Activated CD8-positive, alpha-beta T cell treated with anti-CD3 and anti-CD28 coated beads for 36 hours (primary cell): ENCODE results near the gene MYO9A. TPM values are rescaled to one million over a fixed set of nuclear protein-coding genes. Genes with fewer than 3 reads are reported as not detected.
"Not testable (repeated sequence)": the region's sequence is repeated elsewhere in the genome, so short reads cannot be mapped to it uniquely, and the experiment has no call there.

Experiments used
- ATAC-seq: fragments of 200-7000 bp; cut with Tn5 transposase; one replicate; pipeline ENCODE4 v1.10.0; 2021; ENCODE audit warnings: mild to moderate bottlenecking, moderate library complexity
- CTCF ChIA-PET: fragments of 350-600 bp; sonication (Branson Sonifier 250); formaldehyde crosslinking; loops from one replicate; lab custom pipeline; 2021; ENCODE audit warnings: antibody characterized with exemption; lab: Charles Lee
- POLR2A ChIA-PET: fragments of 350-600 bp; sonication (Branson Sonifier 250); formaldehyde crosslinking; loops from one replicate; lab custom pipeline; 2021; ENCODE audit warnings: antibody characterized with exemption; lab: Charles Lee
- DNase-seq: peaks from one replicate; pipeline ENCODE4 v3.0.0-alpha.2; 2020
- H3K27ac Mint-ChIP-seq: one replicate; pipeline ENCODE4 v1.8.0; 2021; ENCODE audit warnings: mild to moderate bottlenecking, mixed read lengths
- H3K27me3 Mint-ChIP-seq: one replicate; pipeline ENCODE4 v1.8.0; 2021; ENCODE audit warnings: mixed read lengths
- H3K36me3 Mint-ChIP-seq: one replicate; pipeline ENCODE4 v1.8.0; 2021; ENCODE audit warnings: low read depth, mixed read lengths
- H3K4me1 Mint-ChIP-seq: one replicate; pipeline ENCODE4 v1.8.0; 2021; ENCODE audit warnings: low read depth, mixed read lengths
- H3K4me3 Mint-ChIP-seq: one replicate; pipeline ENCODE4 v1.8.0; 2021; ENCODE audit warnings: mild to moderate bottlenecking, moderate library complexity, mixed read lengths
- H3K9me3 Mint-ChIP-seq: one replicate; pipeline ENCODE4 v1.8.0; 2021; ENCODE audit warnings: mixed read lengths
- intact Hi-C: fragments of 100-400 bp; cut with micrococcal nuclease; formaldehyde crosslinking; loops from one replicate; pipeline ENCODE4 v1.10.0; 2022
- total RNA-seq, 2 experiments: library from RNA; stranded (reverse); gene quantifications; one replicate each; pipeline ENCODE4 v1.2.3, GENCODE V29; 2021
- TF ChIP-seq, protein P1 (sequence below): fragments of 200-600 bp; IDR thresholded peaks from one replicate; pipeline ENCODE4 v1.8.0; 2022; ENCODE audit warnings: antibody characterized with exemption, mild to moderate bottlenecking

MYO9A gene
- total RNA-seq, 2 experiments from 2014 or later, result 16.8 to 18.7 TPM

DNA sequence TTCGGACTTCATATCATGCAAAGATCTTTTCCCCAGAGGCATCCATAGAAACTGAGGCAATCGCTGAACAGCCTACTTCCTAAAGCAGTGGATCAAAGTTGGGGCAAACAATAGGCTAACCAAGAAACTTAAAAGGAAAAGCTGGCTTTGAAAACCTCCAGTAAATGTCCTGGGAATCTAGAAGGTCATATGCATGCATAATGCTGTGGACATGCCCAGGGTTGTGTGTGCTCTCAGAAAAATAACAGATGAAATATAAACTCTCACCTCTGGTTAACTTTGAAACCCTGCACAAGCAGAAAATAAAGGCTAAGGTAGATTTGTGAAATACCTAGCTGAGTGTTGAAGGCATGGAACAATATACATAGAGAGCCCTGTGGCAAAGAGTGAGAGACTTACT lies 96.3 kb downstream of the MYO9A start:
- no peak overlapping the region for H3K4me3 Mint-ChIP-seq
- TF ChIP-seq, protein P1, sequence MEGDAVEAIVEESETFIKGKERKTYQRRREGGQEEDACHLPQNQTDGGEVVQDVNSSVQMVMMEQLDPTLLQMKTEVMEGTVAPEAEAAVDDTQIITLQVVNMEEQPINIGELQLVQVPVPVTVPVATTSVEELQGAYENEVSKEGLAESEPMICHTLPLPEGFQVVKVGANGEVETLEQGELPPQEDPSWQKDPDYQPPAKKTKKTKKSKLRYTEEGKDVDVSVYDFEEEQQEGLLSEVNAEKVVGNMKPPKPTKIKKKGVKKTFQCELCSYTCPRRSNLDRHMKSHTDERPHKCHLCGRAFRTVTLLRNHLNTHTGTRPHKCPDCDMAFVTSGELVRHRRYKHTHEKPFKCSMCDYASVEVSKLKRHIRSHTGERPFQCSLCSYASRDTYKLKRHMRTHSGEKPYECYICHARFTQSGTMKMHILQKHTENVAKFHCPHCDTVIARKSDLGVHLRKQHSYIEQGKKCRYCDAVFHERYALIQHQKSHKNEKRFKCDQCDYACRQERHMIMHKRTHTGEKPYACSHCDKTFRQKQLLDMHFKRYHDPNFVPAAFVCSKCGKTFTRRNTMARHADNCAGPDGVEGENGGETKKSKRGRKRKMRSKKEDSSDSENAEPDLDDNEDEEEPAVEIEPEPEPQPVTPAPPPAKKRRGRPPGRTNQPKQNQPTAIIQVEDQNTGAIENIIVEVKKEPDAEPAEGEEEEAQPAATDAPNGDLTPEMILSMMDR, result no peak
- no peak for DNase-seq
- H3K4me1 Mint-ChIP-seq, result peaks cover 2% of the 10 kb centered on the region
- intact Hi-C loops, result no loop called here
- ChIA-PET POLR2A (no interaction called here), CTCF (no interaction called here)
- no peak for ATAC-seq
- no peaks in the 10 kb centered on the region for H3K9me3 Mint-ChIP-seq
- H3K27ac Mint-ChIP-seq, result no peak overlapping the region
- peaks cover 14% of the 10 kb centered on the region for H3K36me3 Mint-ChIP-seq
- no peaks in the 10 kb centered on the region for H3K27me3 Mint-ChIP-seq

DNA sequence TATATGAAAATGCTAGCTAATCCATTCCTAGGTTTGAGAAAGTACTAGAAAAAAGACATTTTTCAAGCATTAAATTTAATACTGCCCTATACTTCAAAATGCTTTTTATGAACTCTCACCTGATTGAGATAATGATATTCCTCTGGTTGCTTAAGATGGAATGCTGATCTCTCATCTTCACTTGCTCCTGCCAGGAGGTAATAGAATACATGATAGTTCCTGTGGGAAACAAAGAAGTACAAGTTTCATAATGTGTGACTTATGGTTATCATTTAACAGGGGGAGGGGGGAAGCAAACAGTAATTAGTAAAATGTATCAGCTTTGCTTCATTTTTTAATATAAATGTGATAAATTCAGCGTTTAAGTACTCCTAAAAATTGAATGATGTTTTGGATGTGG lies 97.2 kb downstream of the MYO9A start:
- no peak overlapping the region for H3K4me3 Mint-ChIP-seq
- intact Hi-C loops, result no loop called here
- ChIA-PET POLR2A (no interaction called here), CTCF (no interaction called here)
- DNase-seq (no peak), ATAC-seq (no peak)
- no peaks in the 10 kb centered on the region for H3K9me3 Mint-ChIP-seq
- H3K27ac Mint-ChIP-seq, result no peak overlapping the region
- peaks cover 14% of the 10 kb centered on the region for H3K36me3 Mint-ChIP-seq
- TF ChIP-seq, protein P1, result no peak
- no peaks in the 10 kb centered on the region for H3K27me3 Mint-ChIP-seq
- no peaks in the 10 kb centered on the region for H3K4me1 Mint-ChIP-seq

DNA sequence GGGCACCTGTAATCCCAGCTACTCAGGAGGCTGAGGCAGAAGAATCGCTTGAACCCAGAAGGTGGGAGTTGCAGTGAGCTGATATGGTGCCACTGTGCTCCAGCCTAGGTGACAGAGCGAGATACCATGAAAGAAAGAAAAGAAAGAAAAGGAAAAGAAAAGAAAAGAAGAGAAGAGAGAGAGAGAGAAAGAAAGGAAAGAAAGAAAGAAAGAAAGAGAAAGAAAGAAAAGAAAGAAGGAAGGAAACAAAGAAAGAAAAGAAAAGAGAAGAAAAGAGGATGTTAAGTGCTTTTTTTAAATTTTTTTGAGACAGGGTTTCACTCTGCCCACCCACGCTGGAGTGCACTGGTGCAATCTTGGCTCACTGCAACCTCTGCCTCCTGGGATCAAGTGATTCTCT lies 103.4 kb downstream of the MYO9A start:
- H3K27ac Mint-ChIP-seq, DNase-seq, H3K4me3 Mint-ChIP-seq, intact Hi-C loops, H3K9me3 Mint-ChIP-seq, ATAC-seq, H3K27me3 Mint-ChIP-seq, CTCF ChIA-PET, H3K4me1 Mint-ChIP-seq, H3K36me3 Mint-ChIP-seq: not testable (repeated sequence)
- POLR2A ChIA-PET, result interaction anchor here (0.6 kb wide), 1 partner anchor 560 kb away, joined by 3 read pairs; no protein-coding TSS in a partner anchor

DNA sequence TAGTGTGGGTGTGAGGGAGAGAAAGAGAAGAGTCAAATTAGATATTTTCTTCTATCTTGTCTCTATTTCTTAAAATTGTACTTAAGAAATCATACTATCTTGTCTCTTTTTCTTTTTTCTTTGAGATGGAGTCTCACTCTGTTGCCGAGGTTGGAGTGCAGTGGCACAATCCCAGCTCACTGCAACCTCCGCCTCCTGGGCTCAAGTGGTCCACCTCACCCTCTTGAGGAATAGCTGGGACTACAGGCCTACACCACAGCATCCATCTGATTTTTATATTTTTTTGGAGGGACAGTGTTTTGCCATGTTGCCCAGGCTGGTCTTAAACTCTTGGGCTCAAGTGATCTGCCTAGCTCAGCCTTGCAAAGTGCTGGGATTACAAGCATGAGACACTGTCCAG lies 104.2 kb downstream of the MYO9A start:
- TF ChIP-seq, protein P1, result no peak
- DNase-seq (no peak), ATAC-seq (no peak)
- no peaks in the 10 kb centered on the region for H3K9me3 Mint-ChIP-seq
- no peaks in the 10 kb centered on the region for H3K36me3 Mint-ChIP-seq
- ChIA-PET POLR2A (no interaction called here), CTCF (interaction anchor here (1.7 kb wide), 1 partner anchor 142 kb away, joined by 5 read pairs; no protein-coding TSS in a partner anchor)
- no peak overlapping the region for H3K4me3 Mint-ChIP-seq
- no peaks in the 10 kb centered on the region for H3K27me3 Mint-ChIP-seq
- intact Hi-C loops, result no loop called here
- H3K4me1 Mint-ChIP-seq, result peaks cover 4% of the 10 kb centered on the region
- H3K27ac Mint-ChIP-seq, result no peak overlapping the region

DNA sequence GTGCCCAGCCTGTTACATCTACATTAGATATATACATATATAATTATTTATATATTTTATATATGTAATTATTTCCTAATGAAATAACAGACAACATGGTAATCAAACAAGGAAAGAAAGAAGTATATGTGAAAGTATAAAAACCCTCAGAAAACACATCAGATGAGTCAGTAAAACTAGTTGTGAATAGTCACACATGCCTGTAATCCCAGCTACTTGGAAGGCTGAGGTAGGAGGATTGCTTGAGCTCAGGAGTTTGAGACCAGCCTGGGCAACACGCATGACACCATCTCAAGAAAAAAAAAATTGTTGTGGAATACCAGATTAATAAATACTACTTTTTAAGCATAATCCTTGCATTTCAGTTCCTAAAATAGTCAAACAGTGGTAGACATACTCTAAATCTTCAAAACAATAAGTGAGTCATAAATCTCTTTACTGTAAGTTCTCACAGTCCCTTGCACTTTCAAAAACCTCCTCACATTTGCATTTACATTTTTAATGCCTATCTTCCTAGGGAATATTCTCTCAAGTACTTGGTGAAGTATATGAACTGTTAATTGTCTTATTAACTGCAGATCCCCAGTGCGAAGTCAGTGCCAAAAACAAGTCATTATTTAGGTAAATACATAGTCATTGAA lies 106.5 kb downstream of the MYO9A start:
- DNase-seq (no peak), ATAC-seq (no peak)
- Mint-ChIP-seq H3K4me1 (peaks cover 4% of the 10 kb centered on the region), H3K36me3 (peaks cover 2% of the 10 kb centered on the region), H3K4me3 (no peak overlapping the region), H3K9me3 (no peaks in the 10 kb centered on the region), H3K27ac (no peak overlapping the region), H3K27me3 (no peaks in the 10 kb centered on the region)
- ChIA-PET POLR2A (no interaction called here), CTCF (interaction anchor here (1.2 kb wide), 1 partner anchor 145 kb away, joined by 3 read pairs; no protein-coding TSS in a partner anchor)
- intact Hi-C loops, result no loop called here
- TF ChIP-seq, protein P1, result no peak
